ENCODE results near the gene KCNG4.

DNA sequence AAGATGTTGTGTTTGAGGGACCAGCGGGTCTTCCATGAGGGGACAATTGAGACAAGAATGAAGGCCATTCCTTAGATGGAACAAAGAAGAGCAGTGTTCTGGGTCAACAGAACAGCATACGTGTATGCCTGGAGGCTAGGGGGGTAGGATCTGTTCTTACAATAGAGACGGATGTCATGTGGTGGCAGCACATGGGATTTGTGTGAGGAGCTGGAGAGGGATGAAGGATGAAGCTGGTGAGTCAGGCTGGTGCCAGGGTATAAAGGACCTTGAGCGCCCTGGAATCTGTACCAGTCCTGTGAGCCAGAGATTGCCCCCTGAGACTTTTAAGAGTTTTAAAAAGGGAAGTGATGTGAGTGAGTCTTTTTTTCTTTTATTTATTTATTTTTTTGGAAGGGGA lies 32.1 kb upstream of the KCNG4 start:
- TF ChIP-seq, protein P1, sequence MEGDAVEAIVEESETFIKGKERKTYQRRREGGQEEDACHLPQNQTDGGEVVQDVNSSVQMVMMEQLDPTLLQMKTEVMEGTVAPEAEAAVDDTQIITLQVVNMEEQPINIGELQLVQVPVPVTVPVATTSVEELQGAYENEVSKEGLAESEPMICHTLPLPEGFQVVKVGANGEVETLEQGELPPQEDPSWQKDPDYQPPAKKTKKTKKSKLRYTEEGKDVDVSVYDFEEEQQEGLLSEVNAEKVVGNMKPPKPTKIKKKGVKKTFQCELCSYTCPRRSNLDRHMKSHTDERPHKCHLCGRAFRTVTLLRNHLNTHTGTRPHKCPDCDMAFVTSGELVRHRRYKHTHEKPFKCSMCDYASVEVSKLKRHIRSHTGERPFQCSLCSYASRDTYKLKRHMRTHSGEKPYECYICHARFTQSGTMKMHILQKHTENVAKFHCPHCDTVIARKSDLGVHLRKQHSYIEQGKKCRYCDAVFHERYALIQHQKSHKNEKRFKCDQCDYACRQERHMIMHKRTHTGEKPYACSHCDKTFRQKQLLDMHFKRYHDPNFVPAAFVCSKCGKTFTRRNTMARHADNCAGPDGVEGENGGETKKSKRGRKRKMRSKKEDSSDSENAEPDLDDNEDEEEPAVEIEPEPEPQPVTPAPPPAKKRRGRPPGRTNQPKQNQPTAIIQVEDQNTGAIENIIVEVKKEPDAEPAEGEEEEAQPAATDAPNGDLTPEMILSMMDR (conservative IDR thresholded peaks at IDR 0.05; ENCODE audit: low read depth, low read length), result no peak
- no peak for TF ChIP-seq EZH2 (IDR thresholded peaks at IDR 0.05; ENCODE audit: borderline replicate concordance, low read depth, low read length, poor library complexity, severe bottlenecking)
